Neural cell (in vitro differentiated cells): Measurements from ENCODE around the gene SPAG16. TPM values are rescaled to one million over a fixed set of nuclear protein-coding genes. Genes with fewer than 3 reads are reported as not detected.

Source experiments
- H2AFZ ChIP-seq: fragments of 200-600, 300-800 bp; sonication (generic), shearing (Covaris generic); 2 replicates; pipeline ENCODE4 v1.6.0; 2014; ENCODE audit warnings: low read depth, mild to moderate bottlenecking, antibody characterized with exemption, low read length, moderate library complexity
- H3F3A ChIP-seq: fragments of 200-600 bp; shearing (Covaris generic); 2 replicates; pipeline ENCODE4 v1.6.1; 2016; ENCODE audit warnings: mild to moderate bottlenecking, moderate library complexity, mixed read lengths, antibody characterized with exemption, low read length; ENCODE audit not compliant: insufficient read depth, poor library complexity, severe bottlenecking
- H3K27ac ChIP-seq: fragments of 200-600, 300-800 bp; sonication (generic), shearing (Covaris generic); 2 replicates; pipeline ENCODE4 v1.5.1; 2014; ENCODE audit warnings: mild to moderate bottlenecking, low read length, moderate library complexity
- H3K27me3 ChIP-seq: fragments of 300-800, 200-600 bp; sonication (generic), shearing (Covaris generic); 2 replicates; pipeline ENCODE4 v1.6.0; 2014; ENCODE audit warnings: mild to moderate bottlenecking, low read depth, low read length, moderate library complexity; ENCODE audit not compliant: insufficient read depth
- H3K36me3 ChIP-seq: fragments of 300-800, 200-600 bp; sonication (generic), shearing (Covaris generic); 2 replicates; pipeline ENCODE4 v1.5.1; 2014; ENCODE audit warnings: mild to moderate bottlenecking, antibody characterized with exemption, low read length, moderate library complexity; ENCODE audit not compliant: insufficient read depth
- H3K4me2 ChIP-seq: fragments of 300-800, 200-600 bp; sonication (generic), shearing (Covaris generic); 2 replicates; pipeline ENCODE4 v1.6.0; 2014; ENCODE audit warnings: mild to moderate bottlenecking, low read length
- H3K4me3 ChIP-seq: fragments of 300-800, 200-600 bp; sonication (generic), shearing (Covaris generic); 2 replicates; pipeline ENCODE4 v1.5.1; 2014; ENCODE audit warnings: mild to moderate bottlenecking, low read length, moderate library complexity
- H3K79me2 ChIP-seq: fragments of 200-600 bp; shearing (Covaris generic); replicated peaks from 2 replicates; pipeline ENCODE4 v1.6.0; 2014; ENCODE audit warnings: mild to moderate bottlenecking, low read length, moderate library complexity; ENCODE audit not compliant: insufficient read depth
- H3K9ac ChIP-seq: fragments of 300-800, 200-600 bp; sonication (generic), shearing (Covaris generic); 2 replicates; pipeline ENCODE4 v1.6.1; 2016; ENCODE audit warnings: mild to moderate bottlenecking, low read length, mixed read lengths
- H3K9me2 ChIP-seq: fragments of 200-600 bp; shearing (Covaris generic); 2 replicates; pipeline ENCODE4 v1.6.1; 2016; ENCODE audit warnings: mild to moderate bottlenecking, low read length, mixed read lengths; ENCODE audit not compliant: insufficient read depth
- H3K9me3 ChIP-seq: fragments of 200-600, 300-800 bp; sonication (generic), shearing (Covaris generic); 2 replicates; pipeline ENCODE4 v1.6.1; 2016; ENCODE audit warnings: mild to moderate bottlenecking, mixed run types, low read length, moderate library complexity, mixed read lengths
- H4K20me1 ChIP-seq: fragments of 200-600 bp; shearing (Covaris generic); 2 replicates; pipeline ENCODE4 v1.6.1; 2016; ENCODE audit warnings: mild to moderate bottlenecking, mixed run types; ENCODE audit not compliant: insufficient read depth
- CTCF ChIP-seq: fragments of 450-650 bp; IDR thresholded peaks from 2 replicates; pipeline ENCODE4 v1.5.1; 2014; ENCODE audit warnings: antibody characterized with exemption, mild to moderate bottlenecking, moderate library complexity; ENCODE audit not compliant: poor library complexity, severe bottlenecking
- EP300 ChIP-seq: fragments of 450-650 bp; conservative IDR thresholded peaks from 2 replicates; pipeline ENCODE4 v1.6.1; 2014; ENCODE audit warnings: antibody characterized with exemption, mild to moderate bottlenecking, moderate library complexity; ENCODE audit not compliant: poor library complexity, severe bottlenecking
- EZH2 ChIP-seq: fragments of 200-600, 300-800 bp; shearing (Covaris generic), sonication (generic); IDR thresholded peaks from 2 replicates; pipeline ENCODE4 v1.6.1; 2014; ENCODE audit warnings: antibody characterized with exemption, low read length, borderline replicate concordance, mild to moderate bottlenecking; ENCODE audit not compliant: insufficient read depth, poor library complexity, severe bottlenecking
- RAD21 ChIP-seq: fragments of 450-650 bp; conservative IDR thresholded peaks from 2 replicates; pipeline ENCODE4 v1.6.1; 2014; ENCODE audit warnings: antibody characterized with exemption, mild to moderate bottlenecking, moderate library complexity
- REST ChIP-seq: IDR thresholded peaks from 2 replicates; pipeline ENCODE4 v1.6.1; 2012; ENCODE audit warnings: borderline replicate concordance
- SMC3 ChIP-seq: fragments of 450-650 bp; conservative IDR thresholded peaks from 2 replicates; pipeline ENCODE4 v1.6.1; 2014; ENCODE audit warnings: antibody characterized with exemption, mild to moderate bottlenecking, moderate library complexity; ENCODE audit not compliant: poor library complexity
- TAF1 ChIP-seq: IDR thresholded peaks from 2 replicates; pipeline ENCODE4 v1.6.1; 2012; ENCODE audit warnings: low read depth
- polyA plus RNA-seq: library from polyadenylated mRNA; depleted of rRNA; stranded (reverse); fragments of >200 nt; gene quantifications from 2 replicates; pipeline ENCODE4 v1.2.3, GENCODE V29; 2014

The SPAG16 gene
- polyA plus RNA-seq, 1 donor from 2014 or later = 75.4 TPM

GRCh38 chr2:213846856-213847255 lies 562.6 kb downstream of the SPAG16 start:
- no peak overlapping the region for H3K27ac ChIP-seq
- no peaks in the 10 kb centered on the region for H3K36me3 ChIP-seq
- H4K20me1 ChIP-seq = no peaks in the 10 kb centered on the region
- no peaks in the 10 kb centered on the region for H3F3A ChIP-seq
- no peaks in the 10 kb centered on the region for H3K9me2 ChIP-seq
- no peak overlapping the region for H3K9ac ChIP-seq
- H3K4me3 ChIP-seq = no peak overlapping the region
- no peaks in the 10 kb centered on the region for H3K9me3 ChIP-seq
- no peak overlapping the region for H3K4me2 ChIP-seq
- TF ChIP-seq RAD21 (no peak), EP300 (no peak), REST (no peak), EZH2 (no peak), SMC3 (no peak), CTCF (no peak)
- no peak overlapping the region for H2AFZ ChIP-seq
- no peaks in the 10 kb centered on the region for H3K27me3 ChIP-seq
- H3K79me2 ChIP-seq = no peaks in the 10 kb centered on the region

- Histone ChIP-seq H3K4me2 (no peak overlapping the region), H3K9me3 (no peaks in the 10 kb centered on the region), H3K79me2 (no peaks in the 10 kb centered on the region), H3K9me2 (no peaks in the 10 kb centered on the region), H3K4me3 (no peak overlapping the region), H3K27ac (no peak overlapping the region), H3K27me3 (no peaks in the 10 kb centered on the region), H3F3A (no peaks in the 10 kb centered on the region), H2AFZ (no peak overlapping the region), H4K20me1 (no peaks in the 10 kb centered on the region), H3K9ac (no peak overlapping the region), H3K36me3 (no peaks in the 10 kb centered on the region)
- TF ChIP-seq REST (no peak), TAF1 (no peak), CTCF (no peak), RAD21 (no peak)
These were observed 563.1 kb downstream of the SPAG16 start for GRCh38 chr2:213847316-213847715.
